ENCODE data around the gene IL23A.

DNA sequence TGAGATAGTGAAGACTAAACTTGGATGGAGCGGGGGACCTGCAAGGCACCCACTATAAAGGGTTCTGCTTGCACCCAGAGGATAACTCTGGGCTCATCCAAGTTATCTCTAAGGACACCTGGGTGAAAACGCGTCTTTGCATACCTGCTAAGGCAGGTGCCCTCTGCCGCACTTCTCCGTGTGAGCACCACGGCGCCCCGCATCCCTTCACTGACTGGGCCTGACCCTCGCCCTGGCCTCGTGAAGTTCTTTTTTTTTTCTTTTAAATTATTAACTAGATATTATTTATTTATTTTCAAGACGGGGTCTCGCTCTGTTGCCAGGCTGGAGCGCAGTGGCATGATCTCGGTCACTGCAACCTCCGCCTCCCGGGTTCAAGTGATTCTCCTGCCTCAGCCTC lies 43.9 kb downstream of the IL23A start:
- TF ChIP-seq POLR2A (IDR thresholded peaks at IDR 0.05): no peak
- TF ChIP-seq, protein P1, sequence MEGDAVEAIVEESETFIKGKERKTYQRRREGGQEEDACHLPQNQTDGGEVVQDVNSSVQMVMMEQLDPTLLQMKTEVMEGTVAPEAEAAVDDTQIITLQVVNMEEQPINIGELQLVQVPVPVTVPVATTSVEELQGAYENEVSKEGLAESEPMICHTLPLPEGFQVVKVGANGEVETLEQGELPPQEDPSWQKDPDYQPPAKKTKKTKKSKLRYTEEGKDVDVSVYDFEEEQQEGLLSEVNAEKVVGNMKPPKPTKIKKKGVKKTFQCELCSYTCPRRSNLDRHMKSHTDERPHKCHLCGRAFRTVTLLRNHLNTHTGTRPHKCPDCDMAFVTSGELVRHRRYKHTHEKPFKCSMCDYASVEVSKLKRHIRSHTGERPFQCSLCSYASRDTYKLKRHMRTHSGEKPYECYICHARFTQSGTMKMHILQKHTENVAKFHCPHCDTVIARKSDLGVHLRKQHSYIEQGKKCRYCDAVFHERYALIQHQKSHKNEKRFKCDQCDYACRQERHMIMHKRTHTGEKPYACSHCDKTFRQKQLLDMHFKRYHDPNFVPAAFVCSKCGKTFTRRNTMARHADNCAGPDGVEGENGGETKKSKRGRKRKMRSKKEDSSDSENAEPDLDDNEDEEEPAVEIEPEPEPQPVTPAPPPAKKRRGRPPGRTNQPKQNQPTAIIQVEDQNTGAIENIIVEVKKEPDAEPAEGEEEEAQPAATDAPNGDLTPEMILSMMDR (IDR thresholded peaks at IDR 0.05): no peak

All from gastroesophageal sphincter (tissue), 3 donors.